SK-N-SH (cell line): ENCODE results near the gene MAPK4. TPM values are rescaled to one million over a fixed set of nuclear protein-coding genes. Genes with fewer than 3 reads are reported as not detected.

Experiments used
- CTCF ChIA-PET: fragments of 300-600, 350-600 bp; formaldehyde crosslinking; extraction: SDS; loops from one replicate; lab custom pipeline; 2021; lab: Yijun Ruan, JAX
- POLR2A ChIA-PET: fragments of 350-600 bp; sonication (Branson Sonifier 250); formaldehyde crosslinking; extraction: SDS; loops from one replicate; lab custom pipeline; 2020; ENCODE audit warnings: antibody characterized with exemption, inconsistent platforms; lab: Yijun Ruan, JAX
- DNase-seq: peaks from one replicate; pipeline ENCODE4 v3.0.0; 2012
- H2AFZ ChIP-seq: fragments of 200-600 bp; sonication (generic); 2 replicates; pipeline ENCODE4 v1.8.1; 2016; ENCODE audit warnings: antibody characterized with exemption, mild to moderate bottlenecking, low read depth
- H3F3A ChIP-seq: fragments of 200-600 bp; sonication (generic); replicated peaks from 2 replicates; pipeline ENCODE3; 2016; ENCODE audit warnings: antibody characterized with exemption, mild to moderate bottlenecking; ENCODE audit not compliant: insufficient read depth
- H3K27ac ChIP-seq, 2 experiments: fragments of 200-500 bp in 1 of 2; fragments of 200-600 bp in 1 of 2; sonication (Bioruptor generic) in 1 of 2; sonication (generic), shearing (Covaris generic) in 1 of 2; 2 replicates each; pipeline versions ENCODE4 v1.5.1 to v1.6.1; 2014 to 2016; ENCODE audit warnings: low read depth in 2 of 2, inconsistent platforms in 1 of 2, low read length in 1 of 2, mild to moderate bottlenecking in 1 of 2, mixed read lengths in 1 of 2
- H3K27me3 ChIP-seq: fragments of 200-600 bp; sonication (generic), shearing (Covaris generic); 2 replicates; pipeline ENCODE4 v1.6.1; 2016; ENCODE audit warnings: mixed run types; ENCODE audit not compliant: insufficient read depth
- H3K36me3 ChIP-seq, 2 experiments: fragments of 200-500 bp in 1 of 2; fragments of 200-600 bp in 1 of 2; sonication (Bioruptor generic) in 1 of 2; sonication (generic) in 1 of 2; replicated peaks in 1 of 2; 2 replicates each; pipeline versions ENCODE3 to v1.5.1; 2014 to 2016; ENCODE audit warnings: low read length in 1 of 2, mild to moderate bottlenecking in 1 of 2; ENCODE audit not compliant: insufficient read depth in 2 of 2, control insufficient read depth in 1 of 2
- H3K4me1 ChIP-seq, 2 experiments: fragments of 200-500 bp in 1 of 2; fragments of 200-600 bp in 1 of 2; sonication (Bioruptor generic) in 1 of 2; sonication (generic), shearing (Covaris generic) in 1 of 2; 2 replicates each; pipeline versions ENCODE4 v1.5.1 to v1.6.1; 2014 to 2016; ENCODE audit warnings: low read depth in 1 of 2, low read length in 1 of 2, mixed run types in 1 of 2; ENCODE audit not compliant: insufficient read depth in 2 of 2, control insufficient read depth in 1 of 2
- H3K4me2 ChIP-seq: fragments of 200-600 bp; sonication (generic), shearing (Covaris generic); 2 replicates; pipeline ENCODE4 v1.6.1; 2017; ENCODE audit warnings: mixed run types
- H3K4me3 ChIP-seq, 2 experiments: fragments of 200-500 bp in 1 of 2; fragments of 200-600 bp in 1 of 2; sonication (Bioruptor generic) in 1 of 2; sonication (generic), shearing (Covaris generic) in 1 of 2; 2 replicates each; pipeline versions ENCODE4 v1.5.1 to v1.8.1; 2014 to 2016; ENCODE audit warnings: low read depth in 2 of 2, inconsistent platforms in 1 of 2, low read length in 1 of 2, mild to moderate bottlenecking in 1 of 2, mixed read lengths in 1 of 2, moderate library complexity in 1 of 2
- H3K79me2 ChIP-seq: fragments of 200-600 bp; sonication (generic); 2 replicates; pipeline ENCODE4 v1.8.1; 2017; ENCODE audit warnings: mild to moderate bottlenecking; ENCODE audit not compliant: insufficient read depth
- H3K9ac ChIP-seq: fragments of 200-600 bp; sonication (generic); 2 replicates; pipeline ENCODE4 v1.6.1; 2017; ENCODE audit warnings: mixed run types
- H3K9me2 ChIP-seq: fragments of 200-600 bp; sonication (generic); 2 replicates; pipeline ENCODE4 v1.6.1; 2017; ENCODE audit warnings: mixed run types
- H3K9me3 ChIP-seq: fragments of 200-600 bp; sonication (generic); 2 replicates; pipeline ENCODE4 v1.6.1; 2017; ENCODE audit warnings: mixed run types, mild to moderate bottlenecking, moderate library complexity
- H4K20me1 ChIP-seq: fragments of 200-600 bp; sonication (generic); 2 replicates; pipeline ENCODE4 v1.6.1; 2017; ENCODE audit warnings: mild to moderate bottlenecking, mixed run types; ENCODE audit not compliant: insufficient read depth
- ELF1 ChIP-seq: IDR thresholded peaks from 2 replicates; pipeline ENCODE4 v1.4.0; 2012
- EZH2phosphoT487 ChIP-seq: fragments of 200-600 bp; sonication (generic); IDR thresholded peaks from 2 replicates; pipeline ENCODE4 v1.6.1; 2017; ENCODE audit warnings: low read depth, mixed run types, mild to moderate bottlenecking, antibody characterized with exemption, moderate library complexity, borderline replicate concordance
- GATA2 ChIP-seq: sonication (generic); formaldehyde crosslinking; IDR thresholded peaks from 2 replicates; pipeline ENCODE4 v1.5.0; 2020; ENCODE audit warnings: mild to moderate bottlenecking, missing genetic modification reagents
- IRF3 ChIP-seq: fragments of 150-350 bp; IDR thresholded peaks from 2 replicates; pipeline ENCODE4 v1.6.1; 2016; ENCODE audit warnings: mild to moderate bottlenecking, low read depth, low read length
- MEF2A ChIP-seq: IDR thresholded peaks from 2 replicates; pipeline ENCODE4 v1.4.0; 2012; ENCODE audit warnings: low read depth, borderline replicate concordance
- NFIC ChIP-seq: IDR thresholded peaks from 2 replicates; pipeline ENCODE4 v1.4.0; 2012; ENCODE audit warnings: borderline replicate concordance
- NRF1 ChIP-seq: IDR thresholded peaks from 2 replicates; pipeline ENCODE4 v1.6.1; 2012; ENCODE audit warnings: low read depth, mild to moderate bottlenecking, low read length
- RCOR1 ChIP-seq: fragments of 150-350 bp; IDR thresholded peaks from 2 replicates; pipeline ENCODE4 v1.6.1; 2017; ENCODE audit warnings: antibody characterized with exemption, low read length
- REST ChIP-seq: IDR thresholded peaks from 2 replicates; pipeline ENCODE4 v1.6.1; 2012; ENCODE audit warnings: mild to moderate bottlenecking, low read depth, low read length, moderate library complexity
- RFX5 ChIP-seq: IDR thresholded peaks from 2 replicates; pipeline ENCODE4 v1.6.1; 2012; ENCODE audit warnings: mild to moderate bottlenecking, improper control_type of control experiment, low read length
- RXRA ChIP-seq: IDR thresholded peaks from 2 replicates; pipeline ENCODE4 v1.4.0; 2012; ENCODE audit warnings: low read depth, mild to moderate bottlenecking, borderline replicate concordance
- SMC3 ChIP-seq: IDR thresholded peaks from 2 replicates; pipeline ENCODE4 v1.6.1; 2012; ENCODE audit warnings: low read depth, low read length, improper control_type of control experiment
- USF1 ChIP-seq: IDR thresholded peaks from 2 replicates; pipeline ENCODE4 v1.4.0; 2012; ENCODE audit warnings: low read depth, borderline replicate concordance
- WGBS: methylation state at CpG from one replicate; pipeline ENCODE4 v1.1.6; 2017; ENCODE audit warnings: low lambda C conversion rate; 5-methylcytosine and 5-hydroxymethylcytosine counted together
- polyA plus RNA-seq, 3 experiments: library from polyadenylated mRNA; depleted of rRNA; stranded (reverse); fragments of >200 nt; gene quantifications; 2 replicates each; pipeline ENCODE4 v1.2.3, GENCODE V29; 2012

MAPK4 gene
- polyA plus RNA-seq, 1 of the 3 experiments (the other 2 are of a cell fraction): 0.02 TPM

- Histone ChIP-seq H4K20me1 (no peaks in the 10 kb centered on the region), H3K9ac (no peak overlapping the region), H3K9me2 (no peaks in the 10 kb centered on the region), H3K4me2 (no peak overlapping the region), H3K27ac (no peak overlapping the region), H3K4me3 (no peak overlapping the region), H3K9me3 (no peaks in the 10 kb centered on the region)
- DNase-seq: no peak
- POLR2A ChIA-PET: no interaction called here
- TF ChIP-seq NFIC (no peak), ELF1 (no peak), EZH2phosphoT487 (no peak), GATA2 (no peak), RXRA (no peak), RCOR1 (no peak), REST (no peak), NRF1 (no peak), RFX5 (no peak), MEF2A (no peak), USF1 (no peak), SMC3 (no peak), IRF3 (no peak)
- TF ChIP-seq, all 33 proteins: peak for 0
- Histone ChIP-seq H3K4me1 (no peaks in the 10 kb centered on the region; a peak in 1 of 4 replicates), H3K79me2 (no peaks in the 10 kb centered on the region), H3K36me3 (no peaks in the 10 kb centered on the region), H3K27me3 (no peaks in the 10 kb centered on the region), H2AFZ (no peak overlapping the region), H3F3A (no peaks in the 10 kb centered on the region)
- WGBS: 42% methylated on average over 7 of the region's 7 CpGs
- CTCF ChIA-PET: no interaction called here
Observed at GRCh38 chr18:50707855-50708469, 148.1 kb downstream of the MAPK4 start.
